Karpas-422 (cell line): ENCODE results near the gene AKR1A1. TPM values are rescaled to one million over a fixed set of nuclear protein-coding genes. Genes with fewer than 3 reads are reported as not detected.

Experiments used
- small RNA-seq: library from RNA; depleted of rRNA; stranded (forward); fragments of <200 nt; gene quantifications from one replicate; pipeline ENCODE3, GENCODE V24; 2014
- total RNA-seq: library from RNA; depleted of rRNA; stranded (reverse); fragments of >200 nt; shearing (Covaris generic); gene quantifications from 2 replicates; pipeline ENCODE4 v1.2.3, GENCODE V29; 2014; ENCODE audit warnings: low replicate concordance; rRNA removed

Gene AKR1A1
- total RNA-seq, 1 experiment from 2014 or later, result 79.0 TPM

Small RNA genes lying within 50 kb of the gene (small RNA-seq; reads per million reads assigned to genes)
- gene AL355480.1, result not detected
- not detected for gene AL355480.2
- gene AL355480.3, result not detected
- gene AL355480.4, result not detected

Other genes starting within 250 kb of the AKR1A1 start
- gene HPDL, start 223.9 kb upstream of the AKR1A1 start, total RNA-seq, result not detected in 2 replicates
- 8.9 and 12.7 TPM in 2 replicates for gene TOE1, start 210.7 kb upstream of the AKR1A1 start, total RNA-seq
- 40.8 and 53.9 TPM in 2 replicates for gene MUTYH, start 210.4 kb upstream of the AKR1A1 start, total RNA-seq
- 1.3 and 1.5 TPM in 2 replicates for gene TESK2, start 59.7 kb upstream of the AKR1A1 start, total RNA-seq
- 5.8 and 9.0 TPM in 2 replicates for gene CCDC163, start 50.8 kb upstream of the AKR1A1 start, total RNA-seq
- gene MMACHC, start 50.5 kb upstream of the AKR1A1 start, total RNA-seq, result 5.5 and 13.8 TPM in 2 replicates
- gene PRDX1, start 28.9 kb upstream of the AKR1A1 start, total RNA-seq, result 289 and 397 TPM in 2 replicates
- 61.8 and 88.1 TPM in 2 replicates for gene NASP, start 33.2 kb downstream of the AKR1A1 start, total RNA-seq
- 1.6 and 4.1 TPM in 2 replicates for gene CCDC17, start 73.2 kb downstream of the AKR1A1 start, total RNA-seq
- 95.8 and 98.0 TPM in 2 replicates for gene GPBP1L1, start 135.7 kb downstream of the AKR1A1 start, total RNA-seq
- 28.9 and 86.1 TPM in 2 replicates for gene TMEM69, start 137.4 kb downstream of the AKR1A1 start, total RNA-seq
- gene IPP, start 199.8 kb downstream of the AKR1A1 start, total RNA-seq, result 5.3 and 8.2 TPM in 2 replicates